H1 (cell line): ENCODE measurements around the gene CATSPERD. TPM values are rescaled to one million over a fixed set of nuclear protein-coding genes. Genes with fewer than 3 reads are reported as not detected.

ENCODE experiments used
- BACH1 ChIP-seq: IDR thresholded peaks from 2 replicates; pipeline ENCODE4 v1.6.1; 2012; ENCODE audit warnings: low read length, improper control_type of control experiment
- POLR2A ChIP-seq, 2 experiments: IDR thresholded peaks; 1 replicate in 1 of 2; 2 replicates in 1 of 2; pipeline ENCODE4 v1.6.1; 2011; ENCODE audit warnings: low read depth in 2 of 2, low read length in 2 of 2, mild to moderate bottlenecking in 2 of 2; ENCODE audit errors: control extremely low read depth in 1 of 2
- RFX5 ChIP-seq: IDR thresholded peaks from 2 replicates; pipeline ENCODE4 v1.6.1; 2011; ENCODE audit warnings: low read depth, low read length, improper control_type of control experiment, borderline replicate concordance
- SP1 ChIP-seq: IDR thresholded peaks from 2 replicates; pipeline ENCODE4 v1.6.1; 2011; ENCODE audit warnings: low read depth, low read length
- SP2 ChIP-seq: IDR thresholded peaks from 2 replicates; pipeline ENCODE4 v1.6.1; 2012; ENCODE audit warnings: mild to moderate bottlenecking, low read length, inconsistent platforms
- polyA plus RNA-seq, 7 experiments: library from polyadenylated mRNA; depleted of rRNA in 3 of 7; stranded (reverse) in 5 of 7; unstranded in 2 of 7; fragments of >200 nt in 5 of 7; fragments of 200-250 nt in 2 of 7; gene quantifications; 1 replicate in 5 of 7; 2 replicates in 1 of 7; 4 replicates in 1 of 7; pipeline versions ENCODE4 v1.2.1 to v1.2.3, GENCODE V29; 2011 to 2013; ENCODE audit warnings: missing spikeins in 2 of 7, mixed read lengths in 2 of 7
- total RNA-seq: library from RNA; stranded (reverse); fragmentation: NEBNext Ultra II Directional; extraction: Animal tissue kit (Norgen Biotek cat#: 25700); gene quantifications from 2 replicates; pipeline ENCODE4 v1.2.1, GENCODE V29; 2021
- TF ChIP-seq, protein P1 (sequence below): IDR thresholded peaks from 2 replicates; pipeline ENCODE4 v1.6.1; 2012; ENCODE audit warnings: low read length, inconsistent platforms

The CATSPERD gene
- total and polyA plus RNA-seq, 2 of the 8 experiments (the other 6 are each of a cell fraction or from before 2014, with no cell fraction given): 0.12 TPM; not detected in 1

DNA sequence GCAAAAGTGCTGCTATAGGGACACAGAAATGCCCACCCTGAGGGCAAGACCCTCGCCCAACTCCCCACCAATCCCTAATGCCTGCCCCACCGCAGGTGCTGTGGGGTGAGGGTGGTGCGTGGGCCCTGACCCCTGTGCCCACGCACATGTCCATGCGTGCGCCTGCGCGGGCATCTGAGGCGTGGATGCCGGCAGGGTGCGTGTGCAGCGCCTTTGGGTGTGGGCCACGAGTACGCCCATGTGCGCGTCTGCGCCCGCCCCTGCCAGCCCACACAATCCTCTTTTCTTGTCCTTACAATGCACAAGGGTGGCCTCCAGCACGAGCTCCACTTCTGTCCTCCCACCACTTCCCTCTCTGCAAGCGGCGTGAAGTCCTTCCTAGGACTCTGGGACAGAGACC is 104.7 kb downstream of the CATSPERD start (continued):
- TF ChIP-seq, protein P1, sequence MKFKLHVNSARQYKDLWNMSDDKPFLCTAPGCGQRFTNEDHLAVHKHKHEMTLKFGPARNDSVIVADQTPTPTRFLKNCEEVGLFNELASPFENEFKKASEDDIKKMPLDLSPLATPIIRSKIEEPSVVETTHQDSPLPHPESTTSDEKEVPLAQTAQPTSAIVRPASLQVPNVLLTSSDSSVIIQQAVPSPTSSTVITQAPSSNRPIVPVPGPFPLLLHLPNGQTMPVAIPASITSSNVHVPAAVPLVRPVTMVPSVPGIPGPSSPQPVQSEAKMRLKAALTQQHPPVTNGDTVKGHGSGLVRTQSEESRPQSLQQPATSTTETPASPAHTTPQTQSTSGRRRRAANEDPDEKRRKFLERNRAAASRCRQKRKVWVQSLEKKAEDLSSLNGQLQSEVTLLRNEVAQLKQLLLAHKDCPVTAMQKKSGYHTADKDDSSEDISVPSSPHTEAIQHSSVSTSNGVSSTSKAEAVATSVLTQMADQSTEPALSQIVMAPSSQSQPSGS: no peak
- no peak for TF ChIP-seq BACH1
- no peak for TF ChIP-seq SP2
- no peak for TF ChIP-seq RFX5
- no peak for TF ChIP-seq POLR2A (IDR thresholded peaks at IDR 0.05; ENCODE audit: control extremely low read depth in 1 of 2, low read depth in 2 of 2, low read length in 2 of 2)
- TF ChIP-seq SP1: no peak
